ENCODE results near the gene KRTAP10-8. TPM values are rescaled to one million over a fixed set of nuclear protein-coding genes. Genes with fewer than 3 reads are reported as not detected.

The KRTAP10-8 gene
- total and polyA plus RNA-seq, 2 of the 4 experiments (the other 2 are of a cell fraction): not detected

GRCh38 chr21:44564886-44565598 lies 46.8 kb upstream of the KRTAP10-8 start:
- TF ChIP-seq FOS (IDR thresholded peaks at IDR 0.05; ENCODE audit: low read depth, low read length) (no peak), NFE2L2 (IDR thresholded peaks at IDR 0.05; ENCODE audit: low read depth, low read length) (no peak), SMC3 (IDR thresholded peaks at IDR 0.05; ENCODE audit: low read depth, low read length) (no peak), MXI1 (IDR thresholded peaks at IDR 0.05; ENCODE audit: borderline replicate concordance, low read depth, low read length) (no peak), USF2 (IDR thresholded peaks at IDR 0.05; ENCODE audit: low read depth, low read length) (no peak), BHLHE40 (IDR thresholded peaks at IDR 0.05; ENCODE audit: low read depth, low read length) (no peak), CEBPB (IDR thresholded peaks at IDR 0.05; ENCODE audit: low read depth, low read length) (no peak), CTCF (conservative IDR thresholded peaks at IDR 0.05; ENCODE audit: low read depth, low read length) (no peak), RFX5 (IDR thresholded peaks at IDR 0.05; ENCODE audit: low read depth, low read length) (no peak), CHD1 (IDR thresholded peaks at IDR 0.05; ENCODE audit: low read depth, low read length) (no peak), RCOR1 (IDR thresholded peaks at IDR 0.05; ENCODE audit: insufficient replicate concordance, low read length) (no peak), MAZ (IDR thresholded peaks at IDR 0.05; ENCODE audit: borderline replicate concordance, low read depth, low read length) (no peak), RAD21 (IDR thresholded peaks at IDR 0.05; ENCODE audit: low read length) (no peak), MAFK (IDR thresholded peaks at IDR 0.05; ENCODE audit: low read depth, low read length) (no peak), POLR2A (IDR thresholded peaks at IDR 0.05; ENCODE audit: low read depth, low read length) (no peak)
- TF ChIP-seq, protein P1, sequence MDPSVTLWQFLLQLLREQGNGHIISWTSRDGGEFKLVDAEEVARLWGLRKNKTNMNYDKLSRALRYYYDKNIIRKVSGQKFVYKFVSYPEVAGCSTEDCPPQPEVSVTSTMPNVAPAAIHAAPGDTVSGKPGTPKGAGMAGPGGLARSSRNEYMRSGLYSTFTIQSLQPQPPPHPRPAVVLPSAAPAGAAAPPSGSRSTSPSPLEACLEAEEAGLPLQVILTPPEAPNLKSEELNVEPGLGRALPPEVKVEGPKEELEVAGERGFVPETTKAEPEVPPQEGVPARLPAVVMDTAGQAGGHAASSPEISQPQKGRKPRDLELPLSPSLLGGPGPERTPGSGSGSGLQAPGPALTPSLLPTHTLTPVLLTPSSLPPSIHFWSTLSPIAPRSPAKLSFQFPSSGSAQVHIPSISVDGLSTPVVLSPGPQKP (IDR thresholded peaks at IDR 0.05; ENCODE audit: borderline replicate concordance, low read depth, low read length): no peak
- no TSS peak for BruUV-seq (replicated peaks)
- dilution Hi-C loops (cut with HindIII; ENCODE audit: low sequenced_read_pairs, unreplicated experiment): no loop called here

More at GRCh38 chr21:44564886-44565598, 46.8 kb upstream of the KRTAP10-8 start:
- Histone ChIP-seq H4K5ac (ENCODE audit: low read depth, low read length) (no peak overlapping the region), H2AK5ac (ENCODE audit: low read depth, low read length) (no peak overlapping the region), H4K91ac (ENCODE audit: insufficient read depth, low read depth, low read length) (no peak overlapping the region), H3K27me3 (ENCODE audit: control insufficient read depth, insufficient read depth, low read length) (no peaks in the 10 kb centered on the region; the same call in 1 of the 2 replicates), H3K9me3 (ENCODE audit: control insufficient read depth, insufficient read depth, low read length) (no peaks in the 10 kb centered on the region), H4K20me1 (ENCODE audit: insufficient read depth, low read length) (no peaks in the 10 kb centered on the region), H3K9me1 (ENCODE audit: insufficient read depth, low read length) (no peaks in the 10 kb centered on the region), H2BK120ac (ENCODE audit: low read depth, low read length) (no peak overlapping the region), H3K4me3 (ENCODE audit: insufficient read depth, low read depth, low read length) (no peak overlapping the region), H3K56ac (ENCODE audit: extremely low read depth, insufficient read depth, low read length) (no peak overlapping the region), H2BK5ac (ENCODE audit: low read depth, low read length, poor library complexity, severe bottlenecking) (no peak overlapping the region), H3K4me1 (ENCODE audit: control insufficient read depth, insufficient read depth, low read length) (no peaks in the 10 kb centered on the region), H3K23ac (ENCODE audit: low read depth, low read length) (no peak overlapping the region), H3K36me3 (ENCODE audit: control insufficient read depth, insufficient read depth, low read length) (no peaks in the 10 kb centered on the region), H4K8ac (ENCODE audit: low read depth in 2 of 2, low read length in 2 of 2) (no peak overlapping the region), H2BK20ac (ENCODE audit: low read depth, low read length) (no peak overlapping the region), H2BK15ac (ENCODE audit: low read depth, low read length) (no peak overlapping the region), H3K27ac (ENCODE audit: insufficient read depth, low read length) (no peak overlapping the region), H3K18ac (ENCODE audit: low read depth, low read length) (no peak overlapping the region), H3K14ac (replicated peaks; ENCODE audit: low read depth, low read length) (no peak overlapping the region), H3K4me2 (ENCODE audit: low read depth, low read length) (no peak overlapping the region), H3K9ac (ENCODE audit: low read depth, low read length) (no peak overlapping the region), H2AK9ac (replicated peaks; ENCODE audit: low read depth, low read length, poor library complexity) (no peak overlapping the region), H3K79me1 (ENCODE audit: low read depth in 1 of 2, low read length in 2 of 2) (no peaks in the 10 kb centered on the region), H3K4ac (ENCODE audit: low read depth, low read length) (no peak overlapping the region), H2AFZ (replicated peaks; ENCODE audit: low read length, poor library complexity) (no peak overlapping the region)
- no peak for DNase-seq
- in situ Hi-C loops (cut with MboI; ENCODE audit: low sequenced_read_pairs): no loop called here
- POLR2A ChIA-PET (ENCODE audit: unreplicated experiment): no interaction called here
- no peak for ATAC-seq (ENCODE audit: low read depth)
- intact Hi-C loops (cut with micrococcal nuclease): no loop called here
- CTCF ChIA-PET: no interaction called here
- WGBS, 2 experiments (ENCODE audit: extremely low coverage in 2 of 2, insufficient read length in 1 of 2): no CpG with 5 or more reads among the region's 1 CpG

All from IMR-90 (cell line).